Measurements from ENCODE around the gene MCC. TPM values are rescaled to one million over a fixed set of nuclear protein-coding genes. Genes with fewer than 3 reads are reported as not detected.

Gene MCC
- total RNA-seq, 1 experiment from 2014 or later: 0.60 TPM

- H3K27me3 ChIP-seq (replicated peaks; ENCODE audit: insufficient read depth, low read depth, low read length, poor library complexity): no peaks in the 10 kb centered on the region
- H3K27ac ChIP-seq (ENCODE audit: low read depth, low read length, poor library complexity, severe bottlenecking): no peak overlapping the region
- H3K36me3 ChIP-seq (ENCODE audit: insufficient read depth, low read length, poor library complexity, severe bottlenecking): no peaks in the 10 kb centered on the region
- no TSS peak for BruUV-seq (replicated peaks)
- DNase-seq (ENCODE audit: low spot score): no peak
- TF ChIP-seq, protein P1, sequence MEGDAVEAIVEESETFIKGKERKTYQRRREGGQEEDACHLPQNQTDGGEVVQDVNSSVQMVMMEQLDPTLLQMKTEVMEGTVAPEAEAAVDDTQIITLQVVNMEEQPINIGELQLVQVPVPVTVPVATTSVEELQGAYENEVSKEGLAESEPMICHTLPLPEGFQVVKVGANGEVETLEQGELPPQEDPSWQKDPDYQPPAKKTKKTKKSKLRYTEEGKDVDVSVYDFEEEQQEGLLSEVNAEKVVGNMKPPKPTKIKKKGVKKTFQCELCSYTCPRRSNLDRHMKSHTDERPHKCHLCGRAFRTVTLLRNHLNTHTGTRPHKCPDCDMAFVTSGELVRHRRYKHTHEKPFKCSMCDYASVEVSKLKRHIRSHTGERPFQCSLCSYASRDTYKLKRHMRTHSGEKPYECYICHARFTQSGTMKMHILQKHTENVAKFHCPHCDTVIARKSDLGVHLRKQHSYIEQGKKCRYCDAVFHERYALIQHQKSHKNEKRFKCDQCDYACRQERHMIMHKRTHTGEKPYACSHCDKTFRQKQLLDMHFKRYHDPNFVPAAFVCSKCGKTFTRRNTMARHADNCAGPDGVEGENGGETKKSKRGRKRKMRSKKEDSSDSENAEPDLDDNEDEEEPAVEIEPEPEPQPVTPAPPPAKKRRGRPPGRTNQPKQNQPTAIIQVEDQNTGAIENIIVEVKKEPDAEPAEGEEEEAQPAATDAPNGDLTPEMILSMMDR (conservative IDR thresholded peaks at IDR 0.05; ENCODE audit: low read depth, low read length): no peak
- TF ChIP-seq EZH2 (IDR thresholded peaks at IDR 0.05; ENCODE audit: borderline replicate concordance, low read depth, low read length, poor library complexity, severe bottlenecking): no peak
- intact Hi-C loops (cut with micrococcal nuclease; ENCODE audit: unreplicated experiment): no loop called here
- H3K9me3 ChIP-seq (ENCODE audit: low read depth, low read length, poor library complexity, severe bottlenecking): no peaks in the 10 kb centered on the region
- H3K4me3 ChIP-seq (ENCODE audit: low read depth, low read length, poor library complexity, severe bottlenecking): no peak overlapping the region
- H3K4me1 ChIP-seq (ENCODE audit: insufficient read depth, low read length, poor library complexity, severe bottlenecking): no peaks in the 10 kb centered on the region
- ChIA-PET CTCF (no interaction called here), POLR2A (ENCODE audit: low non-redundant PET) (no interaction called here)
Measured at GRCh38 chr5:113026211-113026610, 462.0 kb downstream of the MCC start.

GRCh38 chr5:113025596-113025995 lies 462.7 kb downstream of the MCC start:
- no TSS peak for BruUV-seq (replicated peaks)
- CTCF ChIA-PET: no interaction called here
- Histone ChIP-seq H3K9me3 (ENCODE audit: low read depth, low read length, poor library complexity, severe bottlenecking) (no peaks in the 10 kb centered on the region), H3K27me3 (replicated peaks; ENCODE audit: insufficient read depth, low read depth, low read length, poor library complexity) (no peaks in the 10 kb centered on the region), H3K4me1 (ENCODE audit: insufficient read depth, low read length, poor library complexity, severe bottlenecking) (no peaks in the 10 kb centered on the region), H3K36me3 (ENCODE audit: insufficient read depth, low read length, poor library complexity, severe bottlenecking) (peaks cover 4% of the 10 kb centered on the region), H3K4me3 (ENCODE audit: low read depth, low read length, poor library complexity, severe bottlenecking) (no peak overlapping the region), H3K27ac (ENCODE audit: low read depth, low read length, poor library complexity, severe bottlenecking) (no peak overlapping the region)
- no peak for DNase-seq (ENCODE audit: low spot score)
- TF ChIP-seq, protein P1 (conservative IDR thresholded peaks at IDR 0.05; ENCODE audit: low read depth, low read length): no peak
- TF ChIP-seq EZH2 (IDR thresholded peaks at IDR 0.05; ENCODE audit: borderline replicate concordance, low read depth, low read length, poor library complexity, severe bottlenecking): no peak
- intact Hi-C loops (cut with micrococcal nuclease; ENCODE audit: unreplicated experiment): no loop called here
- POLR2A ChIA-PET (ENCODE audit: low non-redundant PET): no interaction called here

- Histone ChIP-seq H3K36me3 (ENCODE audit: insufficient read depth, low read length, poor library complexity, severe bottlenecking) (peaks cover 6% of the 10 kb centered on the region), H3K27ac (ENCODE audit: low read depth, low read length, poor library complexity, severe bottlenecking) (no peak overlapping the region), H3K27me3 (replicated peaks; ENCODE audit: insufficient read depth, low read depth, low read length, poor library complexity) (no peaks in the 10 kb centered on the region), H3K9me3 (ENCODE audit: low read depth, low read length, poor library complexity, severe bottlenecking) (no peaks in the 10 kb centered on the region), H3K4me1 (ENCODE audit: insufficient read depth, low read length, poor library complexity, severe bottlenecking) (no peaks in the 10 kb centered on the region), H3K4me3 (ENCODE audit: low read depth, low read length, poor library complexity, severe bottlenecking) (no peak overlapping the region)
- intact Hi-C loops (cut with micrococcal nuclease; ENCODE audit: unreplicated experiment): no loop called here
- ChIA-PET CTCF (no interaction called here), POLR2A (ENCODE audit: low non-redundant PET) (no interaction called here)
- no TSS peak for BruUV-seq (replicated peaks)
- DNase-seq (ENCODE audit: low spot score): no peak
- TF ChIP-seq, protein P1 (conservative IDR thresholded peaks at IDR 0.05; ENCODE audit: low read depth, low read length): no peak
- no peak for TF ChIP-seq EZH2 (IDR thresholded peaks at IDR 0.05; ENCODE audit: borderline replicate concordance, low read depth, low read length, poor library complexity, severe bottlenecking)
Measured at GRCh38 chr5:113024076-113024697, 464.1 kb downstream of the MCC start.

Measured in A673 (cell line).